ENCODE data around the gene ZNF223.

ZNF223 gene

GRCh38 chr19:44051650-44052402 is at the start of gene ZNF223:
Gene ZNF223, plus strand, starts transcription at chr19:44052036. Its CDS starts 3,141 bp downstream, at chr19:44055177.
- DNase-seq = peak; percentile 85

- DNase-seq = no peak
Observed at GRCh38 chr19:44002212-44002565, 49.6 kb upstream of the ZNF223 start.

- DNase-seq = peak; percentile 88
Observed at GRCh38 chr19:44002566-44003460, 49.0 kb upstream of the ZNF223 start, which contains the start of gene ZNF230. Gene ZNF230, plus strand, starts transcription at chr19:44002957. Its CDS starts 4,122 bp downstream, at chr19:44007079.

- DNase-seq = no peak
Observed at GRCh38 chr19:44003461-44004009, 48.3 kb upstream of the ZNF223 start.

GRCh38 chr19:44005973-44006372 is 45.9 kb upstream of the ZNF223 start:
- DNase-seq = no peak

- no peak for DNase-seq
Observed at GRCh38 chr19:44007473-44007872, 44.4 kb upstream of the ZNF223 start.

- DNase-seq = no peak
Observed at GRCh38 chr19:44010468-44010867, 41.4 kb upstream of the ZNF223 start.

- DNase-seq = no peak
Observed at GRCh38 chr19:44019498-44019897, 32.3 kb upstream of the ZNF223 start.

GRCh38 chr19:44021221-44021620 is 30.6 kb upstream of the ZNF223 start:
- no peak for DNase-seq

GRCh38 chr19:44024900-44025216 is 27.0 kb upstream of the ZNF223 start:
- no peak for DNase-seq

- DNase-seq = peak; percentile 61
Observed at GRCh38 chr19:44025217-44025936, 26.5 kb upstream of the ZNF223 start, which contains the start of gene ZNF222. Gene ZNF222, plus strand, starts transcription at chr19:44025379. Its CDS starts 58 bp downstream, at chr19:44025437.

GRCh38 chr19:44026622-44027021 is 25.2 kb upstream of the ZNF223 start:
- no peak for DNase-seq

GRCh38 chr19:44032001-44032610 is 19.7 kb upstream of the ZNF223 start:
- DNase-seq = no peak

- DNase-seq = no peak
Observed at GRCh38 chr19:44042147-44042546, 9.7 kb upstream of the ZNF223 start.

- peak; percentile 27 for DNase-seq
Observed at GRCh38 chr19:44050740-44051649, 841 bp upstream of the ZNF223 start.

- DNase-seq = no peak
Observed at GRCh38 chr19:44055870-44056269, 4.0 kb downstream of the ZNF223 start.

GRCh38 chr19:44059229-44059628 is 7.4 kb downstream of the ZNF223 start:
- no peak for DNase-seq

GRCh38 chr19:44061038-44061437 is 9.2 kb downstream of the ZNF223 start:
- DNase-seq = no peak

- DNase-seq = no peak
Observed at GRCh38 chr19:44066305-44066704, 14.5 kb downstream of the ZNF223 start.

- DNase-seq = no peak
Observed at GRCh38 chr19:44069415-44069814, 17.6 kb downstream of the ZNF223 start.

- peak; percentile 74 for DNase-seq
Observed at GRCh38 chr19:44071824-44072542, 20.1 kb downstream of the ZNF223 start, which contains the start of gene ZNF284. Gene ZNF284, plus strand, starts transcription at chr19:44072159. Its CDS starts 4,231 bp downstream, at chr19:44076390.
